NOMO-1 treated with dmso at 0.1 percent for 144 hours (cell line): Measurements from ENCODE around the gene PNPLA7.
"Not testable (repeated sequence)": the region's sequence is repeated elsewhere in the genome, so short reads cannot be mapped to it uniquely, and the experiment has no call there.

ENCODE experiments used
- DNase-seq: peaks from one replicate; lab custom pipeline; 2025; ENCODE audit not compliant: unreplicated experiment; lab: John Stamatoyannopoulos, UW

The PNPLA7 gene

GRCh38 chr9:137550231-137550621, at the start of gene PNPLA7:
Gene PNPLA7 (minus strand): TSS chr9:137550402. CDS start chr9:137550197, 205 bp downstream.
- peak; percentile 64 for DNase-seq

DNA sequence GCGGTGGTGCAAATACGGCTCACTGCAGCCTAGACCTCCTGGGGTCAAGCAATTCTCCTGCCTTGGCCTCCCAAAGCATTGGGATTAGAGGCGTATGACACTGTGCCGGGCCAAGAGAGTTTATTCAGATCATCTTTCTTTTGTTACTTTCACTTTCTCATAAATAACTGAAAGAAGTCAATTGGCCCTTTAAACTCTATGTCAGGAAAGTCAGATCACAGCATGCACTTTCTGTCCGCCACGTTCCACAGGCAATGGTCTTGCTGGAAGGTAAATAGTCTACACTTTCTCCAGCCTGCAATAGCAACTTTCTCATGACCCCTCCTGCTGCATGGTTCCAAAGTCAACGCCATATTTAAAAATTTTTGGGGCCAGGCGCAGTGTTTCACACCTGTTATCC, 48.7 kb upstream of the PNPLA7 start:
- DNase-seq: no peak

- DNase-seq: not testable (repeated sequence)
Observed at GRCh38 chr9:137596577-137596976, 46.4 kb upstream of the PNPLA7 start.

DNA sequence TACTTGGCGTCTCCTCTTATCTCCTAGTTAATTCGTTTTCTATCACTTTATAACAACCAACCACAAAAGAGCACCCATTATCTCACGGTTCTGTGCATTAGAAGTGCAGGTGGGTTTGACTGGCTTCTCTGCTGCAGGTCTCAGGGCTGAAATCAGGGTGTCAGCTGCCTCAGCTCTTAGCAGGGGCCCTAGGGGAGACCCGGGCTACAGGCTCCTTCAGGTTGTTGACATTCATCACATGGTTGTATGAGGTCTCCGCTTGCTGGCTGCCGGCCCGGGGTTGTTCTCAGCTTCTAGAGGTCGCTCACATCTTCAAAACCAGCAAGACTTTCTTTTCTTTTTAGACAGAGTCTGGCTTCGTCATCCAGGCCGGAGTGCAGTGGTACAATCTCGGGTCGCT, 43.0 kb upstream of the PNPLA7 start:
- DNase-seq: no peak

GRCh38 chr9:137592767-137593166, 42.6 kb upstream of the PNPLA7 start:
- DNase-seq: no peak

DNA sequence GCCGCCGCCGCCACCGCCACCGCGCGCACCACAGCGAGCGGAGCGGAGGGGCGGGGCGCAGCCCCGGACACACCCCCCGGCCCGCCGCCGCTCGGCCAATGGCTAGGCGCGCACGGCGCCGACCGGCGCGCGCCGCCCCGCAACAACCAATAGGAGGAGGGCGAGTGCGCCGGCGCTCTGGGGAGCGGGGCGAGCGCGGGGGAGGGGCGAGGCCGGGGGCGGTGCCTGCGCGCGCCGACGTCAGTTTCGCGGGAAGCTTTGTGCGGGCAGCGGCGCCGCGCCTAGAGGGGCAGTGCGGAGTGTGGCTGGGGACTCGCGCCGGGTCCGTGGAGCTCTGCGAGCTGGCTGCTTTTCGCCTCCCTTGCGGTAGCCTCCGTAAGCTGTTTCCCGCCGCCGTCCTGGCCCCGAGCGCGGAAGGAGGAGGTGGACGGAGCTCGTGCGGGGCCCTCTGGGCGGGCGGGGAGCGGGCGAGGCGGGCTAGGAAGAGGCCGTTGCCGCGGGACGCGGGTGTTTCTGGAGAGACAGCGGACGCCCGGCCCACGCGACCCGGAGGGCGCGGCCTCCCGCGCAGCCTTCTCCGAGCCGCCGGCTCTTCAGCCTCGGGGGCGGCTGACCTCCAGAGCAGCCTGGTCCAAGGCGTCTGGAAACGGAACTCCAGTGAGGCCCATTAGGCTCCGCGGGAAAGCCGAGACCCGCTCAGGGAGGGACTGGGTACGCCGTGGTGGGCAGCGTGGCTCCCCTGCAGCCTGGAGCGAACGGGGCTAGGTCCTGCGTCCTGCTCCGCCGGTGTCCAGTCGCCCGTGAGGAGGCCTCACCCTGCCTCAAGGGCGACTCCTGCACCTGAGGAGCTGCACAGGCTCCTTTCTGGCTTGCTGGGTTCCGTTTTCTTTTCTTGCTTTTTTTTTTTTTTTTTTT, 40.5 kb upstream of the PNPLA7 start, which contains the start of gene ZMYND19:
Gene ZMYND19 (minus strand): TSS at position 44 of the 915 bp plus-strand sequence. CDS start 249 bp downstream, outside the sequence.
- DNase-seq: peak; percentile 93

- no peak for DNase-seq
Observed at GRCh38 chr9:137590123-137590468, 39.9 kb upstream of the PNPLA7 start.

DNA sequence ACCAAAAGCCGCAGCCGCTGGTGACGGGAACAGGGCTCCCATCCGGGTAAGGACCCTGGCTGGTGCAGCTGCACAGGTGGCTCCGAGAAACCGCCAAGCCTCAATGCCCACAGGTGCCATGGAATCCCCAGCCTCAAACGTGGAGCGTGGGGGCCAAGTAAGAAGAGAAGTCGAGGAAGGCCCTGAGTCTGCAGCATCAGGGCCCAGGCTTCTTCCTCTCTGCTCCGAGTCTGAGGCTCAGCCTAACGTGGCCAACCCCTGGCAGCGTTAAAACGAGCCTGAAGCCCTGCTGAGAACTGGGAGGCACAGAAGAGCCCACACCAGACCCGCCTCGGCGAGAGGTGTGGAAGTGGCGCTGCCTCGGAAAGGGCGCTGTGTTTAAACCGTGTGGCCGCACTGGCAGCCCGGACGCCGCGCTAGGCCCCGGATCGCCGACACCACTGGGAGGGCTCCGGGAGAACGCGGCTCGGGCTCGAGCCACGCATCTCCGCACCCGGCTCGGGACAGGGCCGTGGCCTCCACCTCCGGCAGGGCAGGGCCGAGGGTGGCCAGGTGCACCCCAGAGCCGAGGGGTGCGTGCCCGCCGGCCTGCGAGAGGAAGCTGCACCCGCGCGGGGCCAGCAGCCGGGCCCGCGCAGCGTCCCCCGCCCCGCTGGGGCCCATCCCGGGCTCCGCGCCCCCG, 39.4 kb upstream of the PNPLA7 start:
- no peak for DNase-seq

DNA sequence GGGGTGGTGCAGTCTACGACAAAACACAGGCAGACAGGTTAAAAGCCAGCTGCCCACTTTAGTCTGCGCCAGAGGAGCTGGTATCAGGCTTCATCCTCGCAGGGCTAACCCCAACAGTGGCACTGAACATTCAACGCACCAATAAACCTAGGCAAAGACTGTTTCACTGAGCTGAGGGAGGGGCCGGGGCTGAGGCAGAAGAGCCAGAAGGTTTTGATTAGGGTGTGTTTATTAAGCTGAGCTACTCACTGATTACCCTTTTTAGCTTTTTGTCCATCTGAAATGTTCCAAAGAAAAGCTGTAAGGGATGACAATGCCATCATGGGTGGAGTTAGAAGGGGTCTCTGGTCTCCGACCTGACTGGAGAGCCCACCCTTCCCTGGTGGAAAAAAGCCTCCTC, 38.7 kb upstream of the PNPLA7 start:
- DNase-seq: no peak

- no peak for DNase-seq
Observed at GRCh38 chr9:137588311-137588710, 38.1 kb upstream of the PNPLA7 start.

DNA sequence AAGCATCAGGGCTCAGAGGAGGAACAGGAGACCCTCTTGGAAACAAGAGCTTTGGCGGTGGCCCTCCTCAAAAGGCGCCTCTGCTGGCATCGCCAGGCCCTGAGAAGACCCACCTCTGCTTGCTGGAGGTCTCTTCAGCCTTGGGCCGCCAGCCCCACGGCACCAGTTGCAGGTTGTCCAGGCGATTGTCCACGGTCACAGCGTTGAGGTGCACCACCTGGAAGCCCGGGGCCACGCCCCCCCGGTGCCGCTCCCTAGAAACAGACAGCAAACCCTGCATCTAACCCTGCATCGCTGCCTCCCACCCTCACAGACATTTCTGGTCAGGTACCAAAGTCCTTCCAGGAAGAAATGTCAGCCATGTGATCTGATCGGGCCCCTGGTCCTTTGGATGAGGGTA, 36.7 kb upstream of the PNPLA7 start:
- DNase-seq: no peak

GRCh38 chr9:137583957-137584356, 33.8 kb upstream of the PNPLA7 start:
- no peak for DNase-seq

DNA sequence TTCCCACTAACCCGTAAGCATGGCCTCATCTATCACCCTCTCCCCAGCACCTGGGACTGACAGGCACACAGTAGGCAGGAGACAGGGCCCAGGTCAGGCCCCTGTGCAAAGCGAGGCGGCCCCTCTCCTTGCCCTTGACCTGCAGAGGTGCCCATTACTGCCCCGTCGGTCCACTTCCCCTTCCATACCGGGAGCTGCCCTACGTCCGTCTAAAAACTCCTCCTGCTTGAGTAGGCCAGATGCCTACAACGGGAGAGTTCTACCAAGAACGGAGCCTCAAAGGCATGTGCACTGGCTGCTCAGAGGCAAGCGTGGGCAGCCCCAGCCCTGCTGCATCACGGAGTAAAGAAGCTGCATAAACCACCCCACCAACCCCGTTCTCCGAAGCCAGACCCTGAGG, 33.1 kb upstream of the PNPLA7 start:
- no peak for DNase-seq

GRCh38 chr9:137582286-137582860, 32.2 kb upstream of the PNPLA7 start:
- no peak for DNase-seq

- no peak for DNase-seq
Observed at GRCh38 chr9:137581361-137582285, 31.4 kb upstream of the PNPLA7 start.

DNA sequence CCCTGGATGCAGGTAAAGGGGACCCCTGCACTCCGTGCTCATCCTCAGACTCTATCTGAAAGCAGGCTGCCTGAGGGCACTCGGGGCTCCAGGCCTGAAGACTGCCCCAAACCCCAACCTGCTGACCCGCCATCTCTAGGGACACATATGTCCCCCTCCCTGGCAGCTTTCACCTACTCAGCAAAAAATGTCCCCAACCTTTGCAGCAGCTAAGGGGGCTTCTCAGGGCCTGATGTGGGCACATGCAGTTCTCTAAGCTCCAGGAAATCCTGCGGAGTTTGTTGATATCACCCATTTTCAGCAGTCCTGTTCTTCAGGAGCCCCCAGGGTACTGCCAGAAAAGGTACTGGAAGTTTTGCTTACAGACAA, 30.7 kb upstream of the PNPLA7 start:
- DNase-seq: no peak

GRCh38 chr9:137580209-137580953, 30.2 kb upstream of the PNPLA7 start:
- no peak for DNase-seq

- DNase-seq: no peak
Observed at GRCh38 chr9:137579259-137579604, 29.0 kb upstream of the PNPLA7 start.

GRCh38 chr9:137578518-137579258, 28.5 kb upstream of the PNPLA7 start, which contains the start of gene DPH7:
Gene DPH7 (minus strand): TSS chr9:137578925. CDS start chr9:137578777, 148 bp downstream.
- peak; percentile 89 for DNase-seq
